Activated CD8-positive, alpha-beta T cell treated with anti-CD3 and anti-CD28 coated beads for 36 hours (primary cell): Measurements from ENCODE around the gene FOXC1. TPM values are rescaled to one million over a fixed set of nuclear protein-coding genes. Genes with fewer than 3 reads are reported as not detected.

Experiments used
- ATAC-seq: fragments of 200-7000 bp; cut with Tn5 transposase; one replicate; pipeline ENCODE4 v1.10.0; 2021; ENCODE audit warnings: mild to moderate bottlenecking, moderate library complexity
- CTCF ChIA-PET: fragments of 350-600 bp; sonication (Branson Sonifier 250); formaldehyde crosslinking; loops from one replicate; lab custom pipeline; 2021; ENCODE audit warnings: antibody characterized with exemption; lab: Charles Lee
- POLR2A ChIA-PET: fragments of 350-600 bp; sonication (Branson Sonifier 250); formaldehyde crosslinking; loops from one replicate; lab custom pipeline; 2021; ENCODE audit warnings: antibody characterized with exemption; lab: Charles Lee
- DNase-seq: peaks from one replicate; pipeline ENCODE4 v3.0.0-alpha.2; 2020
- H3K27ac Mint-ChIP-seq: one replicate; pipeline ENCODE4 v1.8.0; 2021; ENCODE audit warnings: mild to moderate bottlenecking, mixed read lengths
- H3K27me3 Mint-ChIP-seq: one replicate; pipeline ENCODE4 v1.8.0; 2021; ENCODE audit warnings: mixed read lengths
- H3K36me3 Mint-ChIP-seq: one replicate; pipeline ENCODE4 v1.8.0; 2021; ENCODE audit warnings: low read depth, mixed read lengths
- H3K4me1 Mint-ChIP-seq: one replicate; pipeline ENCODE4 v1.8.0; 2021; ENCODE audit warnings: low read depth, mixed read lengths
- H3K4me3 Mint-ChIP-seq: one replicate; pipeline ENCODE4 v1.8.0; 2021; ENCODE audit warnings: mild to moderate bottlenecking, moderate library complexity, mixed read lengths
- H3K9me3 Mint-ChIP-seq: one replicate; pipeline ENCODE4 v1.8.0; 2021; ENCODE audit warnings: mixed read lengths
- intact Hi-C: fragments of 100-400 bp; cut with micrococcal nuclease; formaldehyde crosslinking; loops from one replicate; pipeline ENCODE4 v1.10.0; 2022
- total RNA-seq, 2 experiments: library from RNA; stranded (reverse); gene quantifications; one replicate each; pipeline ENCODE4 v1.2.3, GENCODE V29; 2021
- TF ChIP-seq, protein P1 (sequence below): fragments of 200-600 bp; IDR thresholded peaks from one replicate; pipeline ENCODE4 v1.8.0; 2022; ENCODE audit warnings: antibody characterized with exemption, mild to moderate bottlenecking

FOXC1 gene
- total RNA-seq, 2 experiments from 2014 or later, result 0.16 TPM; not detected in 1

DNA sequence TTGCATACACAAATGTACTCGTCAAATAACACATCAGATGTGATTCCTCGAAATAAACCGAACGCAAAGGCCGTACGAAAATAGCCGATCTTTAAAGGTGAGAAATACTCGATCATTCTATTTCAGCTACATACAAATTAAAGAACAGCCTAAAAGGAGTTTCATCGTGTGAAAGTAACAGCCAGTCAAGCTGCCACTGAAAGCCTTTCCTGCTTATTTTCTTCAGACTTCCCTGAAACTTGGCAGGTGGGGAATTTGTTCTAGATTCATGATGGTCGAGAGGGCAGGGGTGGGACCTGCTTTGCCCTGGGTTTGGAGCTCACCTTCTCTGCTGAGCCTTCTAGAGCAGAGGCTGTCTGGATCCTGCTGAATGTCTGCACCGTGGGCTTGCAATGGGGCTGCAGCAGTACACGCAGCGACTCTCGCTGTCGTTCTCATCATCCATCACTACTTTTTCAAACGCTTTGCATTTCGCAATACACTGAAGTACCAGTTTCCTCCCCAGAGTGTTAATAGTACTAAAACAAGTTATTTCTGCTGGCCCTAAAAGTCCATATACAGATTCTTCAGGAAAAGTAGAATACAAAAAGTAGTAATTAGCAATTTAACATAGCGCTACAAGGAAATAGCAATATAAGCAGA lies 16.2 kb downstream of the FOXC1 start:
- ATAC-seq (no peak), DNase-seq (no peak)
- Mint-ChIP-seq H3K27ac (no peak overlapping the region), H3K4me3 (no peak overlapping the region), H3K4me1 (peaks cover 9% of the 10 kb centered on the region), H3K9me3 (no peaks in the 10 kb centered on the region), H3K27me3 (peaks cover 67% of the 10 kb centered on the region), H3K36me3 (peaks cover 17% of the 10 kb centered on the region)
- ChIA-PET POLR2A (interaction anchor here (1.1 kb wide), 1 partner anchor 9 kb away, joined by 4 read pairs; no protein-coding TSS in a partner anchor), CTCF (interaction anchor here (0.9 to 3.6 kb wide), 7 partner anchors 9 to 569 kb away, joined by 3 to 19 read pairs (median 4); no protein-coding TSS in a partner anchor)
- TF ChIP-seq, protein P1, sequence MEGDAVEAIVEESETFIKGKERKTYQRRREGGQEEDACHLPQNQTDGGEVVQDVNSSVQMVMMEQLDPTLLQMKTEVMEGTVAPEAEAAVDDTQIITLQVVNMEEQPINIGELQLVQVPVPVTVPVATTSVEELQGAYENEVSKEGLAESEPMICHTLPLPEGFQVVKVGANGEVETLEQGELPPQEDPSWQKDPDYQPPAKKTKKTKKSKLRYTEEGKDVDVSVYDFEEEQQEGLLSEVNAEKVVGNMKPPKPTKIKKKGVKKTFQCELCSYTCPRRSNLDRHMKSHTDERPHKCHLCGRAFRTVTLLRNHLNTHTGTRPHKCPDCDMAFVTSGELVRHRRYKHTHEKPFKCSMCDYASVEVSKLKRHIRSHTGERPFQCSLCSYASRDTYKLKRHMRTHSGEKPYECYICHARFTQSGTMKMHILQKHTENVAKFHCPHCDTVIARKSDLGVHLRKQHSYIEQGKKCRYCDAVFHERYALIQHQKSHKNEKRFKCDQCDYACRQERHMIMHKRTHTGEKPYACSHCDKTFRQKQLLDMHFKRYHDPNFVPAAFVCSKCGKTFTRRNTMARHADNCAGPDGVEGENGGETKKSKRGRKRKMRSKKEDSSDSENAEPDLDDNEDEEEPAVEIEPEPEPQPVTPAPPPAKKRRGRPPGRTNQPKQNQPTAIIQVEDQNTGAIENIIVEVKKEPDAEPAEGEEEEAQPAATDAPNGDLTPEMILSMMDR, result no peak
- intact Hi-C loops, result no loop called here

DNA sequence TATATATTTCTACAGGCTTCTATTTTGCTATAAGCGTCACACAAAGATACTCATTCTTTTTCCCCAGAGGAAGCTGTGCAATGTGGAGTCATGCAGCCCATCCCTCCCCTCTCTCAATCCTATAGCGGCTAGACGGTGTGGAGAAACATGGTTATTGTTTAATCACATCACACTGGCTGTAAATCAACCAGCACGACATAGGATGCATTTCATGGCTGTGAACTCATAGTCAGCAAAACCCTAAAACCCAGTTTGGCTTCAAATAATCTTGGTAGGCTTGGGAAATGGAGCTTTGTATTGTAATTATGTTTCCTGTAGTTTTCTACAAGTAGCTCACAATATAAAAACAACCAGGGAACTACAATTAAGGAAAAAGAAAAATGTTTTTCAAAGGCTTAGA lies 16.8 kb downstream of the FOXC1 start:
- no peak for DNase-seq
- TF ChIP-seq, protein P1, result no peak
- peaks cover 64% of the 10 kb centered on the region for H3K27me3 Mint-ChIP-seq
- no peaks in the 10 kb centered on the region for H3K9me3 Mint-ChIP-seq
- no peak overlapping the region for H3K27ac Mint-ChIP-seq
- H3K36me3 Mint-ChIP-seq, result peaks cover 17% of the 10 kb centered on the region
- POLR2A ChIA-PET, result interaction anchor here (1.1 kb wide), 1 partner anchor 9 kb away, joined by 4 read pairs; no protein-coding TSS in a partner anchor
- CTCF ChIA-PET, result interaction anchor here (1.0 to 3.6 kb wide), 6 partner anchors 9 to 1008 kb away, joined by 3 to 19 read pairs (median 6); no protein-coding TSS in a partner anchor
- no peak overlapping the region for H3K4me3 Mint-ChIP-seq
- intact Hi-C loops, result no loop called here
- peaks cover 9% of the 10 kb centered on the region for H3K4me1 Mint-ChIP-seq
- ATAC-seq, result no peak

DNA sequence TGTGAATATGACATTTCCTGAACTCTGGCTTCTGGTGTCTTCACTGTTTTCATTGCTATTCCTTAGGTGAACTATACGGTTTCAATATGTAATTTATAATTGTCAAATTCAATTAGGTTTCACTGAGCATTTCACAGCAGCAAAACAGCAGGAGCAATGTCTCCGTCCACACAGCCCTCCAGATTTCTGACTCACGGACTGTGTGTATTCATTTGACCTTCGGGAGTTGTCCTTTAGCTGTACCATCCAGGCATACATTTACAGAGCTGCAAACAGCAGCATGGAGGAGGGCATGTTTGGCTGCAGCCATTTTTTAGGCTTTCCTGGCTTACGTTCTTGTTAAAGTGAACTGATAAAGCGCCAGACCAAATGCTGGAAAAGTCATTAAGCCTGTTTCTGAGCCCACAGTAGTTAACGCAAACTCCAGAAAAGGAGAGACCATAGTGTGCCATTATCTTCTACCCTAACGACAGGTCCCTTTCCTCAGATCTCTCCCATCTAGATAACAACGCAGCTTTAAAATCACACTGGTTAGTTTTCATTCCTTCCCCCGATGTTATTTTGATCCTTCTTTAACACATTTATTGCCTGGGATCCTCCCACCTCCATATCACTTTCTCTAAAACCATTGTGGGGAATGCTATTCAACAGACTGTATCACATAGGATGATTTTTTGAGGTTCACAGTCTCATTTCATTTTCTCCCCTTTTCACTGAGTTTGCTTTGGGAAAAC lies 18.3 kb downstream of the FOXC1 start:
- no peaks in the 10 kb centered on the region for H3K9me3 Mint-ChIP-seq
- no peak for ATAC-seq
- DNase-seq, result no peak
- H3K4me3 Mint-ChIP-seq, result no peak overlapping the region
- H3K27ac Mint-ChIP-seq, result no peak overlapping the region
- intact Hi-C loops, result no loop called here
- H3K36me3 Mint-ChIP-seq, result peaks cover 7% of the 10 kb centered on the region
- H3K4me1 Mint-ChIP-seq, result peaks cover 9% of the 10 kb centered on the region
- TF ChIP-seq, protein P1, result no peak
- ChIA-PET POLR2A (no interaction called here), CTCF (interaction anchor here (1.0 to 2.6 kb wide), 3 partner anchors 32 to 567 kb away, joined by 3 to 7 read pairs (median 4); no protein-coding TSS in a partner anchor)
- peaks cover 51% of the 10 kb centered on the region for H3K27me3 Mint-ChIP-seq

DNA sequence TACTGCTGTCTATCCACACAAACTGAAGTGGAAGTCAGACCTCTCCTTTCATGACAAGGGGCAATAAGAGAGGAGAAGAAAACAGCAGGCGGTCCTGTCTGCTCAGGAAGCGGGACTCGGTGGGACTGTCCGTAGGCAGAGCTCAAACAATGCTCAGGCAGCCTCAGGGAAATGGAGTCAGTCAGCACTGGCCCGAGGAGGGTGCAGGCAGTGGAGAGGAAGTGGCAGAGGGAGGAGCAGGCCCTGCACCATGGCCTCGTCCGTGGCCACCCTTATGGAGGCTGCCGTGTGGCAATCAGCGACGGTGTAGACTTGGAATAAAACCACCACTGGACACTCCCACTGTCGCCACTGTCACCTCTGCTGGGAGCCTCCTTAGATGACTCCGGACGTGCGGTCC lies 19.6 kb downstream of the FOXC1 start:
- no peak for ATAC-seq
- no peaks in the 10 kb centered on the region for H3K9me3 Mint-ChIP-seq
- TF ChIP-seq, protein P1, result no peak
- H3K4me1 Mint-ChIP-seq, result peaks cover 9% of the 10 kb centered on the region
- POLR2A ChIA-PET, result no interaction called here
- intact Hi-C loops, result no loop called here
- no peak overlapping the region for H3K4me3 Mint-ChIP-seq
- CTCF ChIA-PET, result interaction anchor here (1.2 to 2.6 kb wide), 2 partner anchors 24 to 33 kb away, joined by 3 to 7 read pairs; no protein-coding TSS in a partner anchor
- H3K27ac Mint-ChIP-seq, result no peak overlapping the region
- no peaks in the 10 kb centered on the region for H3K36me3 Mint-ChIP-seq
- DNase-seq, result no peak
- H3K27me3 Mint-ChIP-seq, result peaks cover 44% of the 10 kb centered on the region
